GM19463 (cell line): ENCODE data around the gene KCNN3.

Source experiments
- ATAC-seq: cut with Tn5 transposase; IDR thresholded peaks from one replicate; pipeline ENCODE4 v1.9.1; 2021; ENCODE audit warnings: mild to moderate bottlenecking, moderate library complexity; ENCODE audit not compliant: unreplicated experiment

KCNN3 gene

GRCh38 chr1:154735804-154736168 lies 134.3 kb downstream of the KCNN3 start:
- ATAC-seq = no peak

GRCh38 chr1:154735061-154735803 lies 134.8 kb downstream of the KCNN3 start:
- no peak for ATAC-seq

GRCh38 chr1:154733621-154734020 lies 136.5 kb downstream of the KCNN3 start:
- no peak for ATAC-seq

- no peak for ATAC-seq
Measured at GRCh38 chr1:154730986-154731489, 139.0 kb downstream of the KCNN3 start.

- no peak for ATAC-seq
Measured at GRCh38 chr1:154730259-154730658, 139.8 kb downstream of the KCNN3 start.

GRCh38 chr1:154729577-154729976 lies 140.5 kb downstream of the KCNN3 start:
- ATAC-seq = no peak

- ATAC-seq = no peak
Measured at GRCh38 chr1:154729031-154729442, 141.0 kb downstream of the KCNN3 start.

GRCh38 chr1:154726896-154727753 lies 143.0 kb downstream of the KCNN3 start:
- no peak for ATAC-seq

- no peak for ATAC-seq
Measured at GRCh38 chr1:154726443-154726842, 143.6 kb downstream of the KCNN3 start.

- ATAC-seq = no peak
Measured at GRCh38 chr1:154725865-154726264, 144.2 kb downstream of the KCNN3 start.

- no peak for ATAC-seq
Measured at GRCh38 chr1:154720328-154721297, 149.5 kb downstream of the KCNN3 start.

- ATAC-seq = no peak
Measured at GRCh38 chr1:154719586-154720327, 150.3 kb downstream of the KCNN3 start.

- ATAC-seq = no peak
Measured at GRCh38 chr1:154718566-154718965, 151.5 kb downstream of the KCNN3 start.

GRCh38 chr1:154717528-154717924 lies 152.6 kb downstream of the KCNN3 start:
- no peak for ATAC-seq

GRCh38 chr1:154716614-154717527 lies 153.2 kb downstream of the KCNN3 start:
- ATAC-seq = peak; percentile 53

GRCh38 chr1:154716011-154716410 lies 154.1 kb downstream of the KCNN3 start:
- no peak for ATAC-seq

GRCh38 chr1:154715385-154715784 lies 154.7 kb downstream of the KCNN3 start:
- no peak for ATAC-seq

- ATAC-seq = no peak
Measured at GRCh38 chr1:154714638-154715037, 155.4 kb downstream of the KCNN3 start.

- no peak for ATAC-seq
Measured at GRCh38 chr1:154714052-154714623, 155.9 kb downstream of the KCNN3 start.
